Adrenal gland (tissue), 5 donors: ENCODE results near the gene TACC2.

Experiments used
- CTCF ChIP-seq, 6 experiments: fragments of 450-650 bp in 4 of 6; fragments of 200-600 bp in 2 of 6; sonication (generic) in 1 of 6; IDR thresholded peaks; 1 replicate in 5 of 6; 2 replicates in 1 of 6; pipeline versions ENCODE4 v1.5.1 to v1.8.0; 2016 to 2021; ENCODE audit warnings: antibody characterized with exemption in 6 of 6, mild to moderate bottlenecking in 2 of 6, moderate library complexity in 1 of 6
- POLR2A ChIP-seq, 2 donors: fragments of 450-650 bp; IDR thresholded peaks; one replicate each; pipeline ENCODE4 v1.6.1; 2017; ENCODE audit warnings: antibody characterized with exemption in 2 of 2, mild to moderate bottlenecking in 2 of 2, moderate library complexity in 1 of 2
- donor health status: DM: no; HTN: no; CAD: no.

- no peak for TF ChIP-seq CTCF (IDR thresholded peaks at IDR 0.05)
- no peak for TF ChIP-seq POLR2A (IDR thresholded peaks at IDR 0.05)
Observed at GRCh38 chr10:122096705-122097104, 107.7 kb downstream of the TACC2 start.
